Measurements from ENCODE around the gene ARHGAP29. TPM values are rescaled to one million over a fixed set of nuclear protein-coding genes. Genes with fewer than 3 reads are reported as not detected.

ARHGAP29 gene
- total and polyA plus RNA-seq, 2 of the 4 experiments (the other 2 are of a cell fraction): 19.1 to 30.3 TPM

GRCh38 chr1:94209982-94210381 lies 27.4 kb downstream of the ARHGAP29 start:
- Histone ChIP-seq H4K20me1 (ENCODE audit: insufficient read depth, low read length) (no peaks in the 10 kb centered on the region), H3K4me1 (ENCODE audit: control insufficient read depth, insufficient read depth, low read length) (no peaks in the 10 kb centered on the region; the same call in 1 of the 2 replicates), H3K27me3 (ENCODE audit: control insufficient read depth, insufficient read depth, low read length) (no peaks in the 10 kb centered on the region), H2AK9ac (replicated peaks; ENCODE audit: low read depth, low read length, poor library complexity) (no peak overlapping the region), H3K56ac (ENCODE audit: extremely low read depth, insufficient read depth, low read length) (no peak overlapping the region), H3K4me3 (ENCODE audit: insufficient read depth, low read depth, low read length) (no peak overlapping the region), H2AFZ (replicated peaks; ENCODE audit: low read length, poor library complexity) (no peak overlapping the region), H3K14ac (replicated peaks; ENCODE audit: low read depth, low read length) (no peak overlapping the region), H2BK15ac (ENCODE audit: low read depth, low read length) (no peak overlapping the region), H3K27ac (ENCODE audit: insufficient read depth, low read length) (no peak overlapping the region), H3K4me2 (ENCODE audit: low read depth, low read length) (no peak overlapping the region), H2BK5ac (ENCODE audit: low read depth, low read length, poor library complexity, severe bottlenecking) (no peak overlapping the region), H3K18ac (ENCODE audit: low read depth, low read length) (no peak overlapping the region), H2BK20ac (ENCODE audit: low read depth, low read length) (no peak overlapping the region), H3K79me1 (ENCODE audit: low read depth in 1 of 2, low read length in 2 of 2) (peaks cover 0 to 11% of the 10 kb centered on the region in 2 experiments; a peak in 2 of 4 replicates), H3K23ac (ENCODE audit: low read depth, low read length) (no peak overlapping the region), H3K4ac (ENCODE audit: low read depth, low read length) (no peak overlapping the region), H2BK120ac (ENCODE audit: low read depth, low read length) (no peak overlapping the region), H3K9me1 (ENCODE audit: insufficient read depth, low read length) (peaks cover 4% of the 10 kb centered on the region; the same call in 1 of the 2 replicates), H3K36me3 (ENCODE audit: control insufficient read depth, insufficient read depth, low read length) (peaks cover 3% of the 10 kb centered on the region), H4K5ac (ENCODE audit: low read depth, low read length) (no peak overlapping the region), H3K9me3 (ENCODE audit: control insufficient read depth, insufficient read depth, low read length) (no peaks in the 10 kb centered on the region), H4K8ac (ENCODE audit: low read depth in 2 of 2, low read length in 2 of 2) (no peak overlapping the region), H4K91ac (ENCODE audit: insufficient read depth, low read depth, low read length) (no peak overlapping the region), H2AK5ac (ENCODE audit: low read depth, low read length) (no peak overlapping the region), H3K9ac (ENCODE audit: low read depth, low read length) (no peak overlapping the region)
- dilution Hi-C loops (cut with HindIII; ENCODE audit: low sequenced_read_pairs, unreplicated experiment) (no loop called here), in situ Hi-C loops (cut with MboI; ENCODE audit: low sequenced_read_pairs) (no loop called here), intact Hi-C loops (cut with micrococcal nuclease) (no loop called here)
- POLR2A ChIA-PET (ENCODE audit: unreplicated experiment): no interaction called here
- no peak for ATAC-seq (ENCODE audit: low read depth)
- CTCF ChIA-PET: no interaction called here
- WGBS, 2 experiments (ENCODE audit: extremely low coverage in 2 of 2, insufficient read length in 1 of 2): no CpG with 5 or more reads among the region's 1 CpG
- DNase-seq: no peak
- BruUV-seq (replicated peaks): no TSS peak
- no peak for TF ChIP-seq CHD1 (IDR thresholded peaks at IDR 0.05; ENCODE audit: low read depth, low read length)
- no peak for TF ChIP-seq RFX5 (IDR thresholded peaks at IDR 0.05; ENCODE audit: low read depth, low read length)
- TF ChIP-seq ELK1 (IDR thresholded peaks at IDR 0.05; ENCODE audit: borderline replicate concordance, low read depth, low read length): no peak
- TF ChIP-seq NFE2L2 (IDR thresholded peaks at IDR 0.05; ENCODE audit: low read depth, low read length): no peak
- TF ChIP-seq RCOR1 (IDR thresholded peaks at IDR 0.05; ENCODE audit: insufficient replicate concordance, low read length): no peak
- TF ChIP-seq POLR2A (IDR thresholded peaks at IDR 0.05; ENCODE audit: low read depth, low read length): no peak
- no peak for TF ChIP-seq CTCF (conservative IDR thresholded peaks at IDR 0.05; ENCODE audit: low read depth, low read length)

Measured in IMR-90 (cell line).